Measurements from ENCODE around the gene IPMK. TPM values are rescaled to one million over a fixed set of nuclear protein-coding genes. Genes with fewer than 3 reads are reported as not detected.
"Not testable (repeated sequence)": the region's sequence is repeated elsewhere in the genome, so short reads cannot be mapped to it uniquely, and the experiment has no call there.

The IPMK gene
- total RNA-seq, 2 donors from 2014 or later, result 1.5 to 7.5 TPM

- ATAC-seq (ENCODE audit: insufficient number of reproducible peaks, low FRiP score, low read depth) (no peak), DNase-seq (ENCODE audit: low spot score) (no peak)
- H3K36me3 ChIP-seq, result no peaks in the 10 kb centered on the region
- TF ChIP-seq, protein P1, sequence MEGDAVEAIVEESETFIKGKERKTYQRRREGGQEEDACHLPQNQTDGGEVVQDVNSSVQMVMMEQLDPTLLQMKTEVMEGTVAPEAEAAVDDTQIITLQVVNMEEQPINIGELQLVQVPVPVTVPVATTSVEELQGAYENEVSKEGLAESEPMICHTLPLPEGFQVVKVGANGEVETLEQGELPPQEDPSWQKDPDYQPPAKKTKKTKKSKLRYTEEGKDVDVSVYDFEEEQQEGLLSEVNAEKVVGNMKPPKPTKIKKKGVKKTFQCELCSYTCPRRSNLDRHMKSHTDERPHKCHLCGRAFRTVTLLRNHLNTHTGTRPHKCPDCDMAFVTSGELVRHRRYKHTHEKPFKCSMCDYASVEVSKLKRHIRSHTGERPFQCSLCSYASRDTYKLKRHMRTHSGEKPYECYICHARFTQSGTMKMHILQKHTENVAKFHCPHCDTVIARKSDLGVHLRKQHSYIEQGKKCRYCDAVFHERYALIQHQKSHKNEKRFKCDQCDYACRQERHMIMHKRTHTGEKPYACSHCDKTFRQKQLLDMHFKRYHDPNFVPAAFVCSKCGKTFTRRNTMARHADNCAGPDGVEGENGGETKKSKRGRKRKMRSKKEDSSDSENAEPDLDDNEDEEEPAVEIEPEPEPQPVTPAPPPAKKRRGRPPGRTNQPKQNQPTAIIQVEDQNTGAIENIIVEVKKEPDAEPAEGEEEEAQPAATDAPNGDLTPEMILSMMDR (IDR thresholded peaks at IDR 0.05), result no peak
- H3K4me3 ChIP-seq, result no peak overlapping the region
- no peaks in the 10 kb centered on the region for H3K27me3 ChIP-seq (replicated peaks; ENCODE audit: insufficient read depth)
- no peaks in the 10 kb centered on the region for H3K9me3 ChIP-seq
- no peaks in the 10 kb centered on the region for H3K4me1 ChIP-seq (ENCODE audit: control insufficient read depth in 1 of 2, low read depth in 2 of 2)
- no peak overlapping the region for H3K27ac ChIP-seq
Measured at GRCh38 chr10:58253184-58253583, 14.5 kb downstream of the IPMK start.

- ATAC-seq (ENCODE audit: insufficient number of reproducible peaks, low FRiP score, low read depth); DNase-seq (ENCODE audit: low spot score); H3K27ac ChIP-seq; H3K4me3 ChIP-seq; H3K27me3 ChIP-seq (replicated peaks; ENCODE audit: insufficient read depth); H3K9me3 ChIP-seq; H3K4me1 ChIP-seq (ENCODE audit: control insufficient read depth in 1 of 2, low read depth in 2 of 2); H3K36me3 ChIP-seq: not testable (repeated sequence)
Measured at GRCh38 chr10:58244666-58245065, 23.0 kb downstream of the IPMK start.

DNA sequence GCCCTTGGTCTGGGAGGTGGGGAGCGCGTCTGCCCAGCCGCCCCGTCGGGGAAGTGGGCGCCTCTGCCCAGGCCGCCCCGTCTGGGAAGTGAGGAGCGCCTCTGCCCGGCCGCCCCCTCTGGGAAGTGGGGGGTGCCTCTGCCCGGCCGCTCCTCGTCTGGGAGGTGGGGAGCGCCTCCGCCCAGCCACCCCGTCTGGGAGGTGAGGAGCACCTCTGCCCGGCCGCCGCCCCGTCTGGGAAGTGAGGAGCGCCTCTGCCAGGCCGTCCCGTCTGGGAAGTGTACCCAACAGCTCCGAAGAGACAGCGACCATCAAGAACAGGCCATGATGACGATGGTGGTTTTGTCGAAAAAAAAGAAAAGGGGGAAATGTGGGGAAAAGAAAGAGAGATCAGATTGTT is 23.5 kb downstream of the IPMK start:
- H3K27ac ChIP-seq; H3K9me3 ChIP-seq; DNase-seq (ENCODE audit: low spot score); H3K36me3 ChIP-seq; H3K27me3 ChIP-seq (replicated peaks; ENCODE audit: insufficient read depth); H3K4me1 ChIP-seq (ENCODE audit: control insufficient read depth in 1 of 2, low read depth in 2 of 2); H3K4me3 ChIP-seq; ATAC-seq (ENCODE audit: insufficient number of reproducible peaks, low FRiP score, low read depth): not testable (repeated sequence)

GRCh38 chr10:58243801-58244200 is 23.9 kb downstream of the IPMK start:
- H3K9me3 ChIP-seq; H3K36me3 ChIP-seq; DNase-seq (ENCODE audit: low spot score); H3K27me3 ChIP-seq (replicated peaks; ENCODE audit: insufficient read depth); ATAC-seq (ENCODE audit: insufficient number of reproducible peaks, low FRiP score, low read depth); H3K4me1 ChIP-seq (ENCODE audit: control insufficient read depth in 1 of 2, low read depth in 2 of 2); H3K27ac ChIP-seq; H3K4me3 ChIP-seq: not testable (repeated sequence)

GRCh38 chr10:58243269-58243668 is 24.4 kb downstream of the IPMK start:
- H3K4me3 ChIP-seq, result no peak overlapping the region
- TF ChIP-seq, protein P1 (IDR thresholded peaks at IDR 0.05), result no peak
- DNase-seq (ENCODE audit: low spot score), result no peak

GRCh38 chr10:58241346-58241745 is 26.3 kb downstream of the IPMK start:
- H3K4me1 ChIP-seq (ENCODE audit: control insufficient read depth in 1 of 2, low read depth in 2 of 2), result peaks cover 0 to 8% of the 10 kb centered on the region in 2 donors
- H3K36me3 ChIP-seq, result no peaks in the 10 kb centered on the region
- H3K4me3 ChIP-seq, result no peak overlapping the region
- ATAC-seq (ENCODE audit: insufficient number of reproducible peaks, low FRiP score, low read depth) (no peak), DNase-seq (ENCODE audit: low spot score) (no peak)
- H3K9me3 ChIP-seq, result no peaks in the 10 kb centered on the region
- H3K27ac ChIP-seq, result no peak overlapping the region
- TF ChIP-seq, protein P1 (IDR thresholded peaks at IDR 0.05), result no peak
- H3K27me3 ChIP-seq (replicated peaks; ENCODE audit: insufficient read depth), result no peaks in the 10 kb centered on the region

More at GRCh38 chr10:58243269-58243668, 24.4 kb downstream of the IPMK start:
- H3K9me3 ChIP-seq, result no peaks in the 10 kb centered on the region
- H3K27ac ChIP-seq, result no peak overlapping the region
- no peak for ATAC-seq (ENCODE audit: insufficient number of reproducible peaks, low FRiP score, low read depth)
- H3K36me3 ChIP-seq, result no peaks in the 10 kb centered on the region
- no peaks in the 10 kb centered on the region for H3K27me3 ChIP-seq (replicated peaks; ENCODE audit: insufficient read depth)
- H3K4me1 ChIP-seq (ENCODE audit: control insufficient read depth in 1 of 2, low read depth in 2 of 2), result peaks cover 0 to 8% of the 10 kb centered on the region in 2 donors

DNA sequence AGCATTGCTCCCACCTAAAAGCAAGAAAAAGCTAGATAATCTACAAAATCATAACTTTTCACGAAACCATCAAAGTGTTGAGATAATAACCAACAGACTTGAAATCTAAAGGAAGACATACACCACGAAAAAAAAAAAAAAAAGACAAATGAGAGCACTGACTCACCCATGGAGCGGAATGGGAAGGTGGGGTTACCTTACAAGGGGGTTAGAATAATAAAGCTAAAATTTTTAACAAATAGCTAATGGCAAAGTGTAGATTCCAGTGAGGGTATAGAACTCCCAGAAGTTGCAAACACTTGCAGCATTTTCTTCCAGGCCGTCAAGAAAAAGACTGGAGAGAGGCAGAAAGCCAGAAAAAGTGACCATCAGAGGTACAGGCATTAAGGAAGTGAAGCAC is 27.2 kb downstream of the IPMK start:
- ATAC-seq (ENCODE audit: insufficient number of reproducible peaks, low FRiP score, low read depth) (no peak), DNase-seq (ENCODE audit: low spot score) (no peak)
- TF ChIP-seq, protein P1 (IDR thresholded peaks at IDR 0.05), result no peak
- Histone ChIP-seq H3K4me3 (no peak overlapping the region), H3K27ac (no peak overlapping the region), H3K27me3 (replicated peaks; ENCODE audit: insufficient read depth) (no peaks in the 10 kb centered on the region), H3K36me3 (no peaks in the 10 kb centered on the region), H3K4me1 (ENCODE audit: control insufficient read depth in 1 of 2, low read depth in 2 of 2) (peaks cover 0 to 8% of the 10 kb centered on the region in 2 donors), H3K9me3 (no peaks in the 10 kb centered on the region)

All from thoracic aorta (tissue), 2 donors.